Right lobe of liver (tissue), 6 donors: ENCODE measurements around the gene OR2M3. TPM values are rescaled to one million over a fixed set of nuclear protein-coding genes. Genes with fewer than 3 reads are reported as not detected.

Experiments used
- ATAC-seq, 4 donors: fragments of 200-7000 bp; cut with Tn5 transposase; one replicate each; pipeline ENCODE4 v1.9.1; 2020; ENCODE audit warnings: mild to moderate bottlenecking in 4 of 4, moderate library complexity in 4 of 4
- DNase-seq, 3 donors: peaks; one replicate each; pipeline ENCODE4 v3.0.0-alpha.2; 2020
- H3K27ac ChIP-seq, 3 donors: fragments of 200-600 bp; one replicate each; pipeline ENCODE4 v1.8.0; 2022
- H3K27me3 ChIP-seq, 2 donors: fragments of 200-600 bp; one replicate each; pipeline ENCODE4 v1.8.0; 2022
- H3K36me3 ChIP-seq, 4 donors: fragments of 200-600 bp; sonication (generic) in 1 of 4; one replicate each; pipeline versions ENCODE4 v1.5.1 to v1.8.0; 2017 to 2022; ENCODE audit warnings: control low read depth in 1 of 4
- H3K4me1 ChIP-seq, 4 donors: fragments of 200-600 bp; sonication (generic) in 1 of 4; one replicate each; pipeline versions ENCODE4 v1.5.1 to v1.8.0; 2017 to 2022; ENCODE audit warnings: control low read depth in 1 of 4
- H3K4me3 ChIP-seq, 3 donors: fragments of 200-600 bp; one replicate each; pipeline ENCODE4 v1.8.0; 2022
- H3K9me3 ChIP-seq, 4 donors: fragments of 200-600 bp; sonication (generic) in 1 of 4; one replicate each; pipeline versions ENCODE4 v1.5.1 to v1.8.0; 2017 to 2022; ENCODE audit warnings: control low read depth in 1 of 4
- POLR2A ChIP-seq: fragments of 450-650 bp; IDR thresholded peaks from one replicate; pipeline ENCODE4 v1.6.1; 2017; ENCODE audit warnings: antibody characterized with exemption, mild to moderate bottlenecking
- WGBS: methylation state at CpG from one replicate; pipeline ENCODE4 v1.1.6; 2018; ENCODE audit warnings: low coverage, low lambda C conversion rate; ENCODE audit not compliant: insufficient coverage; ENCODE audit errors: missing lambda C conversion rate; 5-methylcytosine and 5-hydroxymethylcytosine counted together
- intact Hi-C, 2 donors: fragments of 100-400 bp; cut with DNase I; formaldehyde crosslinking; loops; one replicate each; pipeline versions ENCODE4 v1.11.2 to v1.14.1; 2022
- total RNA-seq, 6 experiments: library from RNA; depleted of rRNA in 2 of 6; stranded (reverse); fragments of >200 nt in 2 of 6; fragmentation: NEBNext Ultra II Directional in 3 of 6; extraction: Animal tissue kit (Norgen Biotek cat#: 25700) in 3 of 6; gene quantifications; one replicate each; pipeline versions ENCODE4 v1.1.0 to v1.2.4, GENCODE V29; 2016 to 2023
- TF ChIP-seq, protein P1 (sequence below), 4 donors: fragments of 200-600 bp in 3 of 4; fragments of 450-650 bp in 1 of 4; IDR thresholded peaks; one replicate each; pipeline versions ENCODE4 v1.5.1 to v1.8.0; 2016 to 2022; ENCODE audit warnings: antibody characterized with exemption in 4 of 4, mild to moderate bottlenecking in 2 of 4
- donor health status: DM: no; HTN: yes; CAD: no.
- donor health status: DM: no; HTN: no; CAD: no.
- donor health status: DM: no; HTN: no; CAD: no.
- donor health status: DM: no; HTN: yes; CAD: no.
- donor health status: DM: no; HTN: yes; CAD: no.

The OR2M3 gene
- total RNA-seq, 6 experiments from 2014 or later = not detected

DNA sequence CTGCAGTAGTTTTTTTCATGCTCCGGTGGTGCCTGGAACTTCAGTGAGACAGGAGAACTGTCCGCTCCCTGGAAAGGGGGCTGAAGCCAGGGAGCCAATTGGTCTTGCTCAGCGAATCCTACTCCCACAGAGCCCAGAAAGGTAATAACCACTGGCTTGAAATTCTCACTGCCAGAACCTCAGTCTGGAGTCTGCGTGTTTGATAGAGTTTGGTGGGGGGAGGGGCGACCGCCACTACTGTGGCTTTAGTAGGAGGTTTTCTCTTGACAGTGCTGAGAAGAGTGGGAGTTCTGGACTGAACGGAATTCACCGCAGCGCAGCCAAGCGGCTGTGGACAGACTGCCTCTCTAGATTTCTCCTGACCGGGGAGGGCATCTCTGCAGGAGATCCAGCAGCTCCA lies 8.0 kb upstream of the OR2M3 start:
- TF ChIP-seq POLR2A = no peak
- TF ChIP-seq, protein P1, sequence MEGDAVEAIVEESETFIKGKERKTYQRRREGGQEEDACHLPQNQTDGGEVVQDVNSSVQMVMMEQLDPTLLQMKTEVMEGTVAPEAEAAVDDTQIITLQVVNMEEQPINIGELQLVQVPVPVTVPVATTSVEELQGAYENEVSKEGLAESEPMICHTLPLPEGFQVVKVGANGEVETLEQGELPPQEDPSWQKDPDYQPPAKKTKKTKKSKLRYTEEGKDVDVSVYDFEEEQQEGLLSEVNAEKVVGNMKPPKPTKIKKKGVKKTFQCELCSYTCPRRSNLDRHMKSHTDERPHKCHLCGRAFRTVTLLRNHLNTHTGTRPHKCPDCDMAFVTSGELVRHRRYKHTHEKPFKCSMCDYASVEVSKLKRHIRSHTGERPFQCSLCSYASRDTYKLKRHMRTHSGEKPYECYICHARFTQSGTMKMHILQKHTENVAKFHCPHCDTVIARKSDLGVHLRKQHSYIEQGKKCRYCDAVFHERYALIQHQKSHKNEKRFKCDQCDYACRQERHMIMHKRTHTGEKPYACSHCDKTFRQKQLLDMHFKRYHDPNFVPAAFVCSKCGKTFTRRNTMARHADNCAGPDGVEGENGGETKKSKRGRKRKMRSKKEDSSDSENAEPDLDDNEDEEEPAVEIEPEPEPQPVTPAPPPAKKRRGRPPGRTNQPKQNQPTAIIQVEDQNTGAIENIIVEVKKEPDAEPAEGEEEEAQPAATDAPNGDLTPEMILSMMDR (IDR thresholded peaks at IDR 0.05) = no peak
- 31% methylated on average over 7 of the region's 11 CpGs for WGBS
- DNase-seq = no peak
- Histone ChIP-seq H3K4me3 (no peak overlapping the region), H3K27me3 (no peaks in the 10 kb centered on the region), H3K27ac (no peak overlapping the region), H3K9me3 (no peaks in the 10 kb centered on the region), H3K36me3 (no peaks in the 10 kb centered on the region), H3K4me1 (no peaks in the 10 kb centered on the region)
- intact Hi-C loops = no loop called here
- no peak for ATAC-seq

DNA sequence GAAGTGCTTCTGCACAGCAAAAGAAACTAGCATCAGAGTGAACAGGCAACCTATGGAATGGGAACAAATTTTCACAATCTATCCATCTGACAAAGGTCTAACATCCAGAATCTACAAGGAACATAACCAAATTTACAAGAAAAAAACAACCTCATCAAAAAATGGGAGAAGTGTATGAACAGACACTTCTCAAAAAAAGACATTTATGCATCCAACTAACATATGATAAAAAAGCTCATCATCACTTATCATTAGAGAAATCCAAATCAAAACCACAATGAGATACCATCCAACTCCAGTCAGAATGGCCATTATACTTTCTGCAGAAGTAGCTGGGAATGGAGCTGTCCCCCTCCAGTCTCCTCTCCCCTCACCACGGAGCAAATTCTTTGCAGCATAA lies 2.9 kb upstream of the OR2M3 start:
- Histone ChIP-seq H3K36me3 (no peaks in the 10 kb centered on the region), H3K27me3 (no peaks in the 10 kb centered on the region), H3K4me3 (no peak overlapping the region), H3K4me1 (no peaks in the 10 kb centered on the region), H3K27ac (no peak overlapping the region), H3K9me3 (no peaks in the 10 kb centered on the region)
- DNase-seq = no peak
- no peak for TF ChIP-seq POLR2A
- TF ChIP-seq, protein P1 (IDR thresholded peaks at IDR 0.05) = no peak
- no peak for ATAC-seq
- intact Hi-C loops = no loop called here
- 11% methylated on average over 1 of the region's 1 CpG for WGBS

DNA sequence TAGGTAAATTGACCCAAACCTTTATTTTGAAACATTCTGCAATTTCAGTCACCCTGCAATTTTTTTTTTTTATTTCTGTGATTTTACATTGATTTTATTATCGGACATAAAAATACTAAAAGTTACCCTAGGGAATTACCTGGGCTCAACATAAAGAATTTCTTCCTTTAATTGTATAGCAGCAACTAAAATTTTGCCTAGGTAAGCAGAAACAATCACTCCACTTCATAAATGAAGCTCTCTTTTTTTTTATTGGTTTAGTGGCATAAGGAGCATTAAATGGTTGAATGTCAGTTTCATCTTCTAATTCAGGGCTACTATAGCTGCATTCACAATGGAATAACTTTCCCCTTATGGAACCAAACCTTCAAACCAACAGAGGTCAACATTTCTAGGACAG lies 18.8 kb downstream of the OR2M3 start:
- TF ChIP-seq, protein P1 (IDR thresholded peaks at IDR 0.05) = no peak
- Histone ChIP-seq H3K27me3 (no peaks in the 10 kb centered on the region), H3K4me3 (no peak overlapping the region), H3K9me3 (no peaks in the 10 kb centered on the region), H3K4me1 (no peaks in the 10 kb centered on the region), H3K27ac (no peak overlapping the region), H3K36me3 (no peaks in the 10 kb centered on the region)
- DNase-seq (no peak), ATAC-seq (no peak)
- WGBS = 67% methylated on average over 1 of the region's 1 CpG
- intact Hi-C loops = no loop called here

DNA sequence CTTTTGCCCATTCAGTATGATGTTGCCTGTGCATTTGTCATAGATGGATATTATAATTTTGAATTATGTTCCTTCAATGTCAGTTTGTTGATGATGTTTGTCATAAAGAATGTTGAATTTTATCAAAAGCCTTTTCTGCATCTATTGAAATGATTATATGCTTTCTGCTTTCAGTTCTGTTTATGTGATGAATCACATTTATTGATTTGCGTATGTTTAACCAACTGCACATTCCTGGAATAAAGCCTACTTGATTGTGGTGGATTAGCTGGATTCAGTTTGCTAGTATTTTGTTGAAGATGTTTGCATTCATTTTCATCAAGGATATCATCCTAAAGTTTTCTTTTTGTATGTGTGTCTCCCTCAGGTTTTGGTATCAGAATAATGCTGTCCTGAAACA lies 28.5 kb downstream of the OR2M3 start:
- Histone ChIP-seq H3K9me3 (no peaks in the 10 kb centered on the region), H3K27ac (no peak overlapping the region), H3K36me3 (no peaks in the 10 kb centered on the region), H3K4me1 (no peaks in the 10 kb centered on the region), H3K27me3 (no peaks in the 10 kb centered on the region), H3K4me3 (no peak overlapping the region)
- intact Hi-C loops = no loop called here
- no peak for DNase-seq
- 47% methylated on average over 1 of the region's 1 CpG for WGBS
- no peak for ATAC-seq
- TF ChIP-seq, protein P1 (IDR thresholded peaks at IDR 0.05) = no peak
- TF ChIP-seq POLR2A = no peak

DNA sequence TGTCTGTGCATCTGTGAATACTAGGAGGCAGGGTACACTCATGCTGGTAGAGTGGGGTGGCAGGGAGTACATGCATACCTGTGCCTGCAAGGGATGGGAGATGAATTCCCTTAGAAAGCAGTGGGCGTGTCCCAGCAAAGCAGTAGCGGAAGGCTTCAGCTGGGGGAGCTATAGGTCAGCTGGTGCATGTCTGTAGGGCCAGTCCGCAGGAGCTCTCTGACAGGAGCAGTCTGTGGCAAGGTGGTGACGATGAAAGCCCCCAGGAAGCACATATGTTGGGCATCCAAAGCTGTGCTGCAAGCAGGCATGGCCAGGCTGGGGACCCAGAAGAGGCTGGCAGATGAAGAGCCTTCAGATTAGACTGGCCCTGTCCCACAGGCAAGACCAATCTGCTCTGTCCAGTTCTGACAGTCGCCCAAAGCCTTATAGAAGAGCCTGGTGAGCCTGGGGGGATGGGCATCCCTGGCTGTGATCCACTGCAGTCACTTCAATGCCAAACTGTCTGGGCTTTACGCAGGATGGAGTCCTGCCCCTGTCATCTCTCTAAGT lies 32.4 kb downstream of the OR2M3 start:
- intact Hi-C loops = no loop called here
- ATAC-seq = peak in 1 of 4 donors; percentile 25
- H3K27ac ChIP-seq = no peak overlapping the region
- no peaks in the 10 kb centered on the region for H3K9me3 ChIP-seq
- no peak for DNase-seq
- TF ChIP-seq, protein P1 (IDR thresholded peaks at IDR 0.05) = no peak
- TF ChIP-seq POLR2A = no peak
- H3K4me1 ChIP-seq = no peaks in the 10 kb centered on the region
- no peak overlapping the region for H3K4me3 ChIP-seq
- no peaks in the 10 kb centered on the region for H3K27me3 ChIP-seq
- WGBS = 58% methylated on average over 4 of the region's 6 CpGs
- no peaks in the 10 kb centered on the region for H3K36me3 ChIP-seq
